ENCODE results near the gene HDGFL2.

Gene HDGFL2

GRCh38 chr19:4542896-4543841 lies 71.1 kb downstream of the HDGFL2 start:
- H3K9me3 Mint-ChIP-seq, result no peaks in the 10 kb centered on the region
- H3K36me3 Mint-ChIP-seq, result no peaks in the 10 kb centered on the region
- no peak overlapping the region for H3K27ac Mint-ChIP-seq
- DNase-seq (ENCODE audit: low spot score in 2 of 2) (no peak), ATAC-seq (ENCODE audit: low read depth) (no peak)
- H3K4me3 Mint-ChIP-seq, result no peak overlapping the region
- H3K27me3 Mint-ChIP-seq, result peaks cover 13% of the 10 kb centered on the region
- H3K4me1 Mint-ChIP-seq, result peaks cover 4% of the 10 kb centered on the region

- H3K27me3 Mint-ChIP-seq, result peaks cover 13% of the 10 kb centered on the region
- no peaks in the 10 kb centered on the region for H3K9me3 Mint-ChIP-seq
- no peak overlapping the region for H3K4me3 Mint-ChIP-seq
- no peak overlapping the region for H3K27ac Mint-ChIP-seq
- DNase-seq (ENCODE audit: low spot score in 2 of 2) (no peak), ATAC-seq (ENCODE audit: low read depth) (no peak)
- peaks cover 4% of the 10 kb centered on the region for H3K4me1 Mint-ChIP-seq
- no peaks in the 10 kb centered on the region for H3K36me3 Mint-ChIP-seq
These were observed 71.9 kb downstream of the HDGFL2 start for GRCh38 chr19:4543842-4544647.

- no peak overlapping the region for H3K27ac Mint-ChIP-seq
- H3K4me3 Mint-ChIP-seq, result no peak overlapping the region
- H3K9me3 Mint-ChIP-seq, result no peaks in the 10 kb centered on the region
- H3K36me3 Mint-ChIP-seq, result no peaks in the 10 kb centered on the region
- H3K4me1 Mint-ChIP-seq, result no peaks in the 10 kb centered on the region
- ATAC-seq (ENCODE audit: low read depth) (no peak), DNase-seq (ENCODE audit: low spot score in 2 of 2) (no peak)
- peaks cover 12% of the 10 kb centered on the region for H3K27me3 Mint-ChIP-seq
These were observed 75.5 kb downstream of the HDGFL2 start for GRCh38 chr19:4547303-4548237.

GRCh38 chr19:4548238-4548584 lies 76.1 kb downstream of the HDGFL2 start:
- no peak overlapping the region for H3K4me3 Mint-ChIP-seq
- H3K9me3 Mint-ChIP-seq, result peaks cover 4% of the 10 kb centered on the region
- H3K4me1 Mint-ChIP-seq, result no peaks in the 10 kb centered on the region
- H3K27ac Mint-ChIP-seq, result no peak overlapping the region
- peaks cover 18% of the 10 kb centered on the region for H3K27me3 Mint-ChIP-seq
- ATAC-seq (ENCODE audit: low read depth), result no peak
- no peak for DNase-seq (ENCODE audit: low spot score in 2 of 2)
- H3K36me3 Mint-ChIP-seq, result peaks cover 4% of the 10 kb centered on the region

- Mint-ChIP-seq H3K4me3 (no peak overlapping the region), H3K36me3 (peaks cover 7% of the 10 kb centered on the region), H3K4me1 (peaks cover 2% of the 10 kb centered on the region), H3K27ac (peak overlapping the region; percentile 6), H3K27me3 (peaks cover 24% of the 10 kb centered on the region), H3K9me3 (peaks cover 8% of the 10 kb centered on the region)
- ATAC-seq (ENCODE audit: low read depth) (no peak), DNase-seq (ENCODE audit: low spot score in 2 of 2) (no peak)
These were observed 77.9 kb downstream of the HDGFL2 start for GRCh38 chr19:4550018-4550417.

- DNase-seq (ENCODE audit: low spot score in 2 of 2) (no peak), ATAC-seq (ENCODE audit: low read depth) (no peak)
- Mint-ChIP-seq H3K4me1 (peaks cover 2% of the 10 kb centered on the region), H3K36me3 (peaks cover 7% of the 10 kb centered on the region), H3K4me3 (no peak overlapping the region), H3K27me3 (peaks cover 23% of the 10 kb centered on the region), H3K27ac (no peak overlapping the region), H3K9me3 (peaks cover 8% of the 10 kb centered on the region)
These were observed 78.5 kb downstream of the HDGFL2 start for GRCh38 chr19:4550479-4551050.
